Choroid plexus epithelial cell (primary cell): Measurements from ENCODE around the gene MAPK8IP2.
A peak's percentile ranks its signal among the peaks of the same experiment; 100 is the strongest.
"Not testable (repeated sequence)": the region's sequence is repeated elsewhere in the genome, so short reads cannot be mapped to it uniquely, and the experiment has no call there.

Experiments
- DNase-seq: peaks from one replicate; pipeline ENCODE4 v3.0.0-alpha.2; 2010; ENCODE audit warnings: low read depth
- H3K4me3 ChIP-seq: 2 replicates; pipeline ENCODE4 v1.5.1; 2011; ENCODE audit warnings: low read depth, mild to moderate bottlenecking, control low read depth, low read length, moderate library complexity
- CTCF ChIP-seq: conservative IDR thresholded peaks from 2 replicates; pipeline ENCODE4 v1.5.1; 2011; ENCODE audit warnings: low read depth, mild to moderate bottlenecking, control low read depth, inconsistent platforms, low read length, moderate library complexity

MAPK8IP2 gene

DNA sequence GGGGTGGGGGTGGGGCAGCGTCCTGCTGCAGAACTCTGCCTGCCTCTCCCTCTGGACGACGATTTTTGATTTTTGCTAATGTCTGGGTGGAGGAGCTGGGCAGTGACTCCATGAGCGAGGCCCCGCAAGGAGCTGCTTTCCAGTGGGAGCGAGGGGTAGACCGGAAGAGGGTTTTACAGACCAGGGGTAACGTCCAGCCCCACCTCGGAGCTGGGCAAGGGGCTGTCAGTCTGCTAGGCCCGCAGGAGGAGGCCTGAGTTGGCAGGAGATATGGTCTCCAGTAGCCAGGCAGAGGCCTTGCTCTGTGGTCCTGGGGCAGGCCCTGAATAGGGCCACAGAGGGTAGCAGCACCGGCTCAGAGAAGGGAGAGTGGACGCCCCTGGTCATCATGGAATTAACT lies 9.0 kb downstream of the MAPK8IP2 start:
- no peak for DNase-seq
- no peak for TF ChIP-seq CTCF
- no peak overlapping the region for H3K4me3 ChIP-seq

DNA sequence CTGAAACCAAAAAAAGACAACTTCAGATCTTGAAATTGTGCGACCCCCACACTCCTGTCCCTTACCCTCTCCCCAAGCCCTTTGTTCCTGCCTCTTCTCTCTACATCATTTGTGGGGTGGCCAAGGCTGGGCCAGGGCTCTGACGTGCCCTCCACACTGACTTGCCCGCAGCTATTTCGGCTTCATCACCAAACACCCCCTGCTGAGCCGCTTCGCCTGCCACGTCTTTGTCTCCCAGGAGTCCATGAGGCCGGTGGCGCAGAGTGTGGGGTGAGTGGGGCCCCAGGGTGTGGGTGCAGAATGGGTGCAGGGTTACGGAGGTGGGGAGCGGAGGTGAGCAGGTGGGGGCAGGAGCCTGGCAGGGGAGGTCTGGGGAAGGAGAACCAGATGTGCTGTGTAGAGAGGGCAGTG lies 9.5 kb downstream of the MAPK8IP2 start:
- no peak for DNase-seq
- no peak for TF ChIP-seq CTCF
- H3K4me3 ChIP-seq, result no peak overlapping the region

DNA sequence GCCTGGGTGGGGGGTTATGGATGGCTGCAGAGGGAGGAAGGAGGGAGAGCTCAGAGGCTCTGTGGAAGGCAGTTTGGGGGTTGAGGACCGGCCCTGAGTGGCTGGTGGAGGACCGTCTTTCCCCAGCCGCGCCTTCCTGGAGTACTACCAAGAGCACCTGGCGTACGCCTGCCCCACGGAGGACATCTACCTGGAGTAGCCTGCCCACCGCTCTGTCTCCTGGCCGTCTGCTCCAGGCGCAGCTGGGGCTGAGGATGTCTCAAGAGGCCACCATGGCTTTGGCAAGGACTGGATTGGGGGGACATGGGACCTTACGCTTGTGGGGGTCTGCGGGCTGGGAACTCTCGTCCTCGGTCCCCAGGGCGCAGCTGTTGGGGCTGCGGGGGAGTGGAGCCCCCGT lies 10.0 kb downstream of the MAPK8IP2 start:
- H3K4me3 ChIP-seq, result no peak overlapping the region
- no peak for DNase-seq
- TF ChIP-seq CTCF, result no peak

- no peak for DNase-seq
- no peak for TF ChIP-seq CTCF
These were observed 10.9 kb downstream of the MAPK8IP2 start for GRCh38 chr22:50611341-50612060.

DNA sequence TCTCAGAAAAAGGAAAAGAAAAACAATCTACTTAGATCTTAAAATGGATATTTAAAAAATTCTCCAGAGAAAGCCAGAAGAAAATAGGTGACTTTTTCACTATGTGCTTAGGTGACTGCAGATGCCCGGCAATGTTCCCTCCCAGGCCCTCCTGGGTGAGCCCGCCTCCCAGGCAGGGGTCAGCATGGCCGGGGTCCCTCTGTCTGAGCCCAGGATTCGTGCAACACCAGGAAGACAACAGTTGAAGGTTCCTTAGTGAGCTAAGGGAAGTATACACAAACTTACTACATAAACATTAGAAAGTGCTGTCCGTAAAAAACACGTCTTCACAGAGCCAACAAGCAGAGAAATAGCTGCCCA lies 11.6 kb downstream of the MAPK8IP2 start:
- DNase-seq, result no peak
- TF ChIP-seq CTCF, result no peak
- no peak overlapping the region for H3K4me3 ChIP-seq

More at GRCh38 chr22:50611341-50612060, 10.9 kb downstream of the MAPK8IP2 start:
- no peak overlapping the region for H3K4me3 ChIP-seq

- no peak for TF ChIP-seq CTCF
- no peak for DNase-seq
- no peak overlapping the region for H3K4me3 ChIP-seq
These were observed 12.1 kb downstream of the MAPK8IP2 start for GRCh38 chr22:50612528-50613221.

GRCh38 chr22:50613291-50613981 lies 12.8 kb downstream of the MAPK8IP2 start:
- no peak overlapping the region for H3K4me3 ChIP-seq
- TF ChIP-seq CTCF, result peak; percentile 14
- DNase-seq, result peak; percentile 22

DNA sequence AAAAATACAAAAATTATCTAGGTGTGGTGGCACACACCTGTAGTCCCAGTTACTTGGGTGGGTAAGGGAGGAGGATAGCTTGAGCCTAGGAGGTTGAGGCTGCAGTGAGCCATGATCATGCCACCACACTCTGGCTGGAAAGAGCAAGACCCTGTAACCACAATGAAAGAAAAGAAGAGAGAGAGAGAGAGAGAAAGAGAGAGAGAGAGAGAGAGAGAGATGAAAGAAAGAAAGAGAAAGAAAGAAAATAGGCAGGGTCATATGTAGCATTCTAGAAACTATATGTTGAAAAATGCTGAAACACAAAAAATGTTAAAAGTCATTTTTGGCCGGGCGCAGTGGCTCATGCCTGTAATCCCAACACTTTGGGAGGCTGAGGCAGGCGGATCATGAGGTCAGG lies 13.7 kb downstream of the MAPK8IP2 start:
- not testable (repeated sequence) for H3K4me3 ChIP-seq, DNase-seq
